Common myeloid progenitor, CD34-positive (primary cell): ENCODE measurements around the gene TEAD1.

Experiments used
- CTCF ChIA-PET: fragments of 350-600 bp; sonication (Branson Sonifier 250); formaldehyde crosslinking; loops from one replicate; lab custom pipeline; 2021; ENCODE audit warnings: antibody characterized with exemption; lab: Charles Lee
- POLR2A ChIA-PET: fragments of 350-600 bp; sonication (Branson Sonifier 250); formaldehyde crosslinking; loops from one replicate; lab custom pipeline; 2021; ENCODE audit warnings: antibody characterized with exemption; lab: Charles Lee
- DNase-seq, 3 donors: peaks; one replicate each; pipeline versions ENCODE4 v3.0.0 to v3.0.0-alpha.2; 2013
- H3K27ac ChIP-seq, 2 experiments: 1 replicate in 1 of 2; 2 replicates in 1 of 2; pipeline ENCODE4 v1.7.0; 2013; ENCODE audit warnings: inconsistent platforms in 2 of 2, low read length in 2 of 2, mild to moderate bottlenecking in 2 of 2, low read depth in 1 of 2, moderate library complexity in 1 of 2; ENCODE audit not compliant: severe bottlenecking in 2 of 2, insufficient read depth in 1 of 2, poor library complexity in 1 of 2
- H3K27me3 ChIP-seq, 5 experiments: replicated peaks in 2 of 5; 1 replicate in 3 of 5; 2 replicates in 2 of 5; pipeline versions ENCODE4 v1.6.1 to v1.7.0; 2013; ENCODE audit warnings: low read length in 4 of 5, mild to moderate bottlenecking in 2 of 5, moderate library complexity in 2 of 5, inconsistent platforms in 1 of 5; ENCODE audit not compliant: insufficient read depth in 5 of 5, control insufficient read depth in 4 of 5
- H3K36me3 ChIP-seq, 4 experiments: 1 replicate in 2 of 4; 2 replicates in 2 of 4; pipeline versions ENCODE4 v1.6.1 to v1.7.0; 2013; ENCODE audit warnings: low read length in 3 of 4, control low read depth in 1 of 4, mild to moderate bottlenecking in 1 of 4; ENCODE audit not compliant: control insufficient read depth in 4 of 4, insufficient read depth in 4 of 4
- H3K4me1 ChIP-seq, 4 experiments: 1 replicate in 3 of 4; 2 replicates in 1 of 4; pipeline versions ENCODE4 v1.6.1 to v1.7.1; 2013; ENCODE audit warnings: low read length in 3 of 4, mild to moderate bottlenecking in 3 of 4, control low read depth in 1 of 4, inconsistent platforms in 1 of 4, moderate library complexity in 1 of 4; ENCODE audit not compliant: control insufficient read depth in 4 of 4, insufficient read depth in 4 of 4; ENCODE audit errors: control extremely low read depth in 1 of 4
- H3K4me3 ChIP-seq, 7 experiments: 1 replicate in 4 of 7; 2 replicates in 3 of 7; pipeline versions ENCODE4 v1.5.1 to v1.7.0; 2013; ENCODE audit warnings: mild to moderate bottlenecking in 7 of 7, low read length in 6 of 7, moderate library complexity in 6 of 7, inconsistent platforms in 2 of 7, low read depth in 2 of 7, control low read depth in 1 of 7; ENCODE audit not compliant: insufficient read depth in 4 of 7, control insufficient read depth in 1 of 7; ENCODE audit errors: extremely low read depth in 1 of 7
- H3K9me3 ChIP-seq, 5 experiments: 1 replicate in 4 of 5; 2 replicates in 1 of 5; pipeline versions ENCODE4 v1.6.1 to v1.7.1; 2013; ENCODE audit warnings: low read length in 4 of 5, mild to moderate bottlenecking in 2 of 5, inconsistent platforms in 1 of 5, low read depth in 1 of 5, moderate library complexity in 1 of 5; ENCODE audit not compliant: control insufficient read depth in 4 of 5, insufficient read depth in 2 of 5; ENCODE audit errors: control extremely low read depth in 1 of 5
- WGBS: methylation state at CpG from one replicate; pipeline ENCODE4 v1.1.5; 2013; ENCODE audit not compliant: insufficient coverage; 5-methylcytosine and 5-hydroxymethylcytosine counted together

The TEAD1 gene

DNA sequence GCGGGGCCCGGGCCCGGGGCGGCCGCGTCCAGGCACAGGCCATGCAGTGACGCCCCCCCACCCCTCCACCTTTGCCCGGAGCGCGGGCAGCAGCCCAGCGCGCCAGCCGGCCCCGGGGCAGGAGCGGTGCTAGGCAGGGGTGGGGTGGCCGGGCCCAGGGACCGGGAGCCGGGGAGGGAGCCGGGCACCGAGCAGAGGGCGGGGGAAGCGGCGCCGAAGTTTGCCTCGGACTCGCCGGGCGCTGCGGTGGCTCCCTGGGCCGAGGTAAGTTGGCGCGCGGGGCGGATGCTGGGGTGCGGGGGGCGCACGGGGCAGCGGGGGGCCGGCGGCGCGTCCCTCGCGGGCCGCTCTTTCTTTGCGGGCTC is 332 bp downstream of the TEAD1 start:
- Histone ChIP-seq H3K27ac (no peak overlapping the region), H3K4me1 (peaks cover 3 to 11% (median 9%) of the 10 kb centered on the region in 4 experiments), H3K27me3 (peaks cover 36 to 90% (median 56%) of the 10 kb centered on the region in 5 experiments), H3K4me3 (peak overlapping the region in 6 of 7 experiments; percentile 19 to 82 (median 60)), H3K9me3 (no peaks in the 10 kb centered on the region), H3K36me3 (no peaks in the 10 kb centered on the region)
- 1% methylated on average over 16 of the region's 46 CpGs for WGBS
- ChIA-PET POLR2A (no interaction called here), CTCF (interaction anchor here (1.7 kb wide), 1 partner anchor 11 kb away, joined by 4 read pairs; no protein-coding TSS in a partner anchor)
- no peak for DNase-seq

DNA sequence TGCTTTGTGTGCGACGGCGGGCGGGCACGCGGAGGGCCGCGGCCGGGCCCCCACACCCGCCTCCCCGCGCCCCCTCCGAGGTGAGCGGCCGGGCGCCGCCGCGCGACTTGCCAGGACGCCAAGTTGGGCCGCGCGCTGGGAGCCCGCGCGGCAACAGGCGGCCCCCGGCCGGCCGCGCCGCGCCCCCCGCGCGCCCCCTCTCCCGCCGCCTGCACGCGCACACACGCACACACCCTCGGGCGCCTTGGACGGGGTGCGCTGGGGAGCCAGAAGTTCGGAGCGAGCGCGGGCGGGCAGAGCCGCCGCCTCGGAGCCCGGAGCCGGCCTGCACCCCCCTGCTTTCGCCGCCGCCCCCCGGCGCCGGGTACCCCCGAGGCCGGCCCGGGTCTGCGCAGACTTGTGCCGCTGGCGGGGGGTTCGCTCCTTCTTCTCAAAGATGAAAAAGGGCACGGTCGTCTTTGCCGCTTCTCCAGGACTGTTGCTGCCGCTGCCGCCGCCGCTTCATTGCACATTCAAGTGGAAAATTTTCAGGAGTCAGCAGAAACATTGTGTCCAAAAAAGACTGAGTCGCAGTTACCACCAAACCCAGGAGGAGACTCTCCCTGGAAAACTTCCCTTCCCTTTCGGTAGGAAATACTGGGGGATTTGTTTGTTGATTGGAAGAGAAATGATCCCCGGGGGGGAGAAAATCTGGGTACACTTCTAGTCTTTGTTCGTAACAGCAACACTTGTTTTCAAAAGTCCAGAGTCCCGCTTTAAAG is 895 bp downstream of the TEAD1 start:
- peaks cover 39 to 91% (median 56%) of the 10 kb centered on the region in 5 experiments for H3K27me3 ChIP-seq
- peak in 1 of 3 donors; percentile 19 for DNase-seq
- peaks cover 3 to 11% (median 9%) of the 10 kb centered on the region in 4 experiments for H3K4me1 ChIP-seq
- H3K4me3 ChIP-seq = no peak overlapping the region
- CTCF ChIA-PET = no interaction called here
- no peaks in the 10 kb centered on the region for H3K36me3 ChIP-seq
- POLR2A ChIA-PET = no interaction called here
- peaks cover 0 to 1% (median 0%) of the 10 kb centered on the region in 5 experiments for H3K9me3 ChIP-seq
- 3% methylated on average over 56 of the region's 81 CpGs for whole genome bisulfite sequencing
- no peak overlapping the region for H3K27ac ChIP-seq

- Histone ChIP-seq H3K27ac (no peak overlapping the region), H3K36me3 (no peaks in the 10 kb centered on the region), H3K9me3 (peaks cover 0 to 1% (median 0%) of the 10 kb centered on the region in 5 experiments), H3K27me3 (peaks cover 41 to 97% (median 63%) of the 10 kb centered on the region in 5 experiments), H3K4me1 (peaks cover 3 to 13% (median 11%) of the 10 kb centered on the region in 4 experiments), H3K4me3 (no peak overlapping the region)
- 13% methylated on average over 2 of the region's 11 CpGs for WGBS
- ChIA-PET POLR2A (no interaction called here), CTCF (no interaction called here)
- DNase-seq = peak in 1 of 3 donors; percentile 16
Observed at GRCh38 chr11:12675951-12676711, 1.9 kb downstream of the TEAD1 start.

- ChIA-PET CTCF (interaction anchor here (1.2 kb wide), 1 partner anchor 13 kb away, joined by 3 read pairs; no protein-coding TSS in a partner anchor), POLR2A (no interaction called here)
- Histone ChIP-seq H3K9me3 (peaks cover 0 to 1% (median 0%) of the 10 kb centered on the region in 5 experiments), H3K27me3 (peaks cover 43 to 97% (median 59%) of the 10 kb centered on the region in 5 experiments), H3K4me1 (peaks cover 3 to 13% (median 11%) of the 10 kb centered on the region in 4 experiments), H3K27ac (no peak overlapping the region), H3K36me3 (no peaks in the 10 kb centered on the region), H3K4me3 (no peak overlapping the region)
- no peak for DNase-seq
- 67% methylated on average over 1 of the region's 3 CpGs for WGBS
Observed at GRCh38 chr11:12677131-12677530, 2.9 kb downstream of the TEAD1 start.

GRCh38 chr11:12678092-12678491 is 3.9 kb downstream of the TEAD1 start:
- Histone ChIP-seq H3K4me1 (peaks cover 3 to 13% (median 11%) of the 10 kb centered on the region in 4 experiments), H3K9me3 (peaks cover 0 to 2% (median 0%) of the 10 kb centered on the region in 5 experiments), H3K36me3 (no peaks in the 10 kb centered on the region), H3K4me3 (no peak overlapping the region), H3K27me3 (peaks cover 40 to 97% (median 57%) of the 10 kb centered on the region in 5 experiments), H3K27ac (no peak overlapping the region)
- no peak for DNase-seq
- POLR2A ChIA-PET = interaction anchor here (0.7 kb wide), 1 partner anchor 13 kb away, joined by 3 read pairs; no protein-coding TSS in a partner anchor
- 87% methylated on average over 3 of the region's 3 CpGs for WGBS
- CTCF ChIA-PET = interaction anchor here (1.2 kb wide), 1 partner anchor 14 kb away, joined by 3 read pairs; no protein-coding TSS in a partner anchor

DNA sequence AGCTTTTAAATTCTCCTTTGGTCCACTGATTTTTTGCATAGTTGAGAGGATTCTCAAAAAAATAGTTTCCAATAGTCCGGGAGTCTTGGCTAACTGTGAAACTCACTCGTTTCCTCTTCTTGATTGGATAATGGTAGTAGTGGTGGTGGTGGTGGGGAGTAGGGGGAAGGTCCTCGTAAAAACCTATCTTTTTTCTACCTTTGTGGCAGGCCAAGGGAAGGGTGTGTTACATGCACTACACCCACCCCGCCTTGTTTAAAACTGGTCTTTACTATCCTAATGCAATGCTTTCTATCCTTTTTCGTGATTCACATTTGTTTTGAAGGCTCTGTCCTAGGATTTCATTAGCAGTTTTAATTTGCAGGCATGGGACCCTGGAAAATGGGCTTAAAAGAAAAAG is 4.8 kb downstream of the TEAD1 start:
- H3K4me1 ChIP-seq = peaks cover 0 to 5% (median 4%) of the 10 kb centered on the region in 4 experiments
- no peaks in the 10 kb centered on the region for H3K36me3 ChIP-seq
- H3K27ac ChIP-seq = no peak overlapping the region
- no peak for DNase-seq
- POLR2A ChIA-PET = no interaction called here
- peaks cover 0 to 2% (median 0%) of the 10 kb centered on the region in 5 experiments for H3K9me3 ChIP-seq
- H3K4me3 ChIP-seq = no peak overlapping the region
- CTCF ChIA-PET = interaction anchor here (1.4 kb wide), 1 partner anchor 10 kb away, joined by 3 read pairs; no protein-coding TSS in a partner anchor
- peaks cover 39 to 98% (median 57%) of the 10 kb centered on the region in 5 experiments for H3K27me3 ChIP-seq
- WGBS = 40% methylated on average over 1 of the region's 5 CpGs
